Endothelial cell of umbilical vein (primary cell): ENCODE results near the gene PRKCQ. TPM values are rescaled to one million over a fixed set of nuclear protein-coding genes. Genes with fewer than 3 reads are reported as not detected.

ENCODE experiments used
- BruUV-seq: library from RNA; stranded (reverse); fragments of 400-500 nt; replicated peaks from 2 replicates; lab custom pipeline; 2021; lab: Mats Ljungman, UMichigan
- CTCF ChIA-PET: fragments of 300-600, 350-600 bp; sonication (Branson Sonifier 250); formaldehyde crosslinking; loops from one replicate; lab custom pipeline; 2021; ENCODE audit warnings: antibody characterized with exemption, inconsistent platforms; lab: Charles Lee
- POLR2A ChIA-PET: fragments of 300-600, 350-600 bp; sonication (Branson Sonifier 250); formaldehyde crosslinking; loops from one replicate; lab custom pipeline; 2021; ENCODE audit warnings: antibody characterized with exemption, inconsistent platforms; lab: Charles Lee
- DNase-seq: peaks from one replicate; pipeline ENCODE4 v3.0.0-alpha.2; 2011; ENCODE audit warnings: low read depth, low spot score
- FAIRE-seq: peaks from 2 replicates; lab custom pipeline; 2011; peaks lifted over from hg19 to GRCh38; lab: Jason Lieb, UNC
- H2AFZ ChIP-seq: 2 replicates; pipeline ENCODE4 v1.6.0; 2012; ENCODE audit warnings: low read depth, low read length, control low read depth, inconsistent platforms
- H3K27ac ChIP-seq: 2 replicates; pipeline ENCODE4 v1.5.1; 2011; ENCODE audit warnings: low read depth, mild to moderate bottlenecking, control low read depth, low read length, moderate library complexity; ENCODE audit not compliant: insufficient read depth
- H3K27me3 ChIP-seq, 2 experiments: 2 replicates each; pipeline versions ENCODE4 v1.6.0 to v1.6.1; 2011; ENCODE audit warnings: low read length in 2 of 2, mixed read lengths in 1 of 2; ENCODE audit not compliant: control insufficient read depth in 2 of 2, insufficient read depth in 2 of 2
- H3K36me3 ChIP-seq, 2 experiments: 2 replicates in 1 of 2; 3 replicates in 1 of 2; pipeline ENCODE4 v1.5.1; 2011; ENCODE audit warnings: low read length in 2 of 2, mild to moderate bottlenecking in 1 of 2, moderate library complexity in 1 of 2; ENCODE audit not compliant: control insufficient read depth in 2 of 2, insufficient read depth in 2 of 2; ENCODE audit errors: extremely low read depth in 1 of 2
- H3K4me1 ChIP-seq: 3 replicates; pipeline ENCODE4 v1.5.1; 2011; ENCODE audit warnings: mild to moderate bottlenecking, low read length; ENCODE audit not compliant: control insufficient read depth, insufficient read depth; ENCODE audit errors: extremely low read depth
- H3K4me2 ChIP-seq: 2 replicates; pipeline ENCODE4 v1.6.1; 2011; ENCODE audit warnings: low read length, control low read depth, mixed read lengths; ENCODE audit not compliant: insufficient read depth
- H3K4me3 ChIP-seq, 3 experiments: fragments of 200-600 bp in 1 of 3; sonication (generic), shearing (Covaris generic) in 1 of 3; replicated peaks in 1 of 3; 2 replicates each; pipeline ENCODE4 v1.5.1; 2011 to 2016; ENCODE audit warnings: control low read depth in 3 of 3, low read length in 3 of 3, mild to moderate bottlenecking in 2 of 3, inconsistent platforms in 1 of 3, low read depth in 1 of 3, moderate library complexity in 1 of 3; ENCODE audit not compliant: insufficient read depth in 1 of 3
- H3K79me2 ChIP-seq: 2 replicates; pipeline ENCODE4 v1.6.0; 2012; ENCODE audit warnings: low read length, inconsistent platforms; ENCODE audit not compliant: control insufficient read depth, insufficient read depth
- H3K9ac ChIP-seq: replicated peaks from 2 replicates; pipeline ENCODE3; 2011; ENCODE audit warnings: low read length, control low read depth; ENCODE audit not compliant: insufficient read depth; ENCODE audit errors: extremely low read depth
- H3K9me1 ChIP-seq: replicated peaks from 3 replicates; pipeline ENCODE4 v1.6.0; 2011; ENCODE audit warnings: mild to moderate bottlenecking, low read length; ENCODE audit not compliant: control insufficient read depth, insufficient read depth; ENCODE audit errors: extremely low read depth
- H3K9me3 ChIP-seq: replicated peaks from 2 replicates; pipeline ENCODE4 v1.5.1; 2012; ENCODE audit warnings: low read length, inconsistent platforms; ENCODE audit not compliant: control insufficient read depth, insufficient read depth
- H4K20me1 ChIP-seq: replicated peaks from 2 replicates; pipeline ENCODE3; 2011; ENCODE audit warnings: mild to moderate bottlenecking, low read length; ENCODE audit not compliant: control insufficient read depth, insufficient read depth; ENCODE audit errors: extremely low read depth
- CTCF ChIP-seq, 2 donors: IDR thresholded peaks; 1 replicate in 1 of 2; 2 replicates in 1 of 2; pipeline ENCODE4 v1.5.1; 2011; ENCODE audit warnings: low read length in 2 of 2, mild to moderate bottlenecking in 2 of 2, moderate library complexity in 2 of 2, control low read depth in 1 of 2, inconsistent platforms in 1 of 2, low read depth in 1 of 2; ENCODE audit not compliant: insufficient read depth in 1 of 2; ENCODE audit errors: extremely low read depth in 1 of 2
- EZH2 ChIP-seq: IDR thresholded peaks from 2 replicates; pipeline ENCODE4 v1.6.1; 2012; ENCODE audit warnings: borderline replicate concordance, low read depth, mild to moderate bottlenecking, moderate library complexity, low read length, inconsistent platforms; ENCODE audit not compliant: severe bottlenecking
- FOS ChIP-seq: IDR thresholded peaks from 2 replicates; pipeline ENCODE4 v1.6.1; 2011; ENCODE audit warnings: mild to moderate bottlenecking, low read length, moderate library complexity, borderline replicate concordance; ENCODE audit not compliant: insufficient read depth
- GATA2 ChIP-seq: IDR thresholded peaks from 2 replicates; pipeline ENCODE4 v1.7.0; 2011; ENCODE audit warnings: low read depth, mild to moderate bottlenecking, moderate library complexity, mixed read lengths, low read length; ENCODE audit not compliant: insufficient read length, insufficient read depth
- JUN ChIP-seq: IDR thresholded peaks from 2 replicates; pipeline ENCODE4 v1.6.1; 2011; ENCODE audit warnings: borderline replicate concordance, low read depth; ENCODE audit not compliant: insufficient read length, insufficient read depth
- MAX ChIP-seq: IDR thresholded peaks from 2 replicates; pipeline ENCODE4 v1.6.1; 2011; ENCODE audit not compliant: insufficient read depth, insufficient read length
- MYC ChIP-seq: IDR thresholded peaks from one replicate; pipeline ENCODE4 v1.6.1; 2011; ENCODE audit warnings: mild to moderate bottlenecking, low read depth, low read length
- POLR2A ChIP-seq: IDR thresholded peaks from 2 replicates; pipeline ENCODE4 v1.6.1; 2012; ENCODE audit warnings: low read depth, mild to moderate bottlenecking, control low read depth, low read length
- POLR2AphosphoS5 ChIP-seq: IDR thresholded peaks from 2 replicates; pipeline ENCODE4 v1.6.1; 2012; ENCODE audit warnings: low read depth, mild to moderate bottlenecking, control low read depth, low read length, moderate library complexity; ENCODE audit not compliant: insufficient read depth
- dilution Hi-C: fragments of 300-500 bp; cut with MboI; formaldehyde crosslinking; loops from one replicate; pipeline ENCODE4 v1.15.0; 2019; ENCODE audit warnings: low sequenced_read_pairs; ENCODE audit not compliant: extremely low pct_ligation_motif_present
- intact Hi-C: fragments of 100-400 bp; cut with micrococcal nuclease; formaldehyde crosslinking; loops from one replicate; pipeline ENCODE4 v1.10.0; 2022
- polyA plus RNA-seq, 4 experiments: library from polyadenylated mRNA; depleted of rRNA in 3 of 4; stranded (reverse) in 3 of 4; unstranded in 1 of 4; fragments of >200 nt; gene quantifications; 2 replicates each; pipeline versions ENCODE4 v1.2.1 to v1.2.3, GENCODE V29; 2011 to 2012; ENCODE audit warnings: missing spikeins in 1 of 4
- total RNA-seq: library from RNA; stranded (reverse); gene quantifications from 2 replicates; pipeline ENCODE4 v1.2.3, GENCODE V29; 2021

The PRKCQ gene
- total and polyA plus RNA-seq, 2 donors (not counting 3 experiments of a cell fraction or from before 2014, with no cell fraction given): 0.32 to 0.55 TPM

- no peak overlapping the region for H3K4me3 ChIP-seq
- POLR2A ChIA-PET: no interaction called here
- CTCF ChIA-PET: no interaction called here
- no peak overlapping the region for H3K27ac ChIP-seq
- BruUV-seq: no TSS peak
- no peaks in the 10 kb centered on the region for H3K36me3 ChIP-seq
- intact Hi-C loops: no loop called here
- no peak overlapping the region for H2AFZ ChIP-seq
- no peaks in the 10 kb centered on the region for H3K27me3 ChIP-seq
- H3K4me2 ChIP-seq: no peak overlapping the region
- dilution Hi-C loops: no loop called here
- no peaks in the 10 kb centered on the region for H3K9me1 ChIP-seq
- FAIRE-seq (no peak), DNase-seq (no peak)
- no peaks in the 10 kb centered on the region for H3K4me1 ChIP-seq
- no peaks in the 10 kb centered on the region for H4K20me1 ChIP-seq
- no peak for TF ChIP-seq POLR2AphosphoS5
- TF ChIP-seq POLR2A: no peak
- TF ChIP-seq GATA2: no peak
- no peak for TF ChIP-seq JUN
- TF ChIP-seq MYC: no peak
- TF ChIP-seq FOS: no peak
- H3K9ac ChIP-seq: no peak overlapping the region
- no peaks in the 10 kb centered on the region for H3K79me2 ChIP-seq
- H3K9me3 ChIP-seq: no peaks in the 10 kb centered on the region
These were observed 115.1 kb downstream of the PRKCQ start for GRCh38 chr10:6464862-6465430.

- Histone ChIP-seq H3K27ac (no peak overlapping the region), H3K36me3 (no peaks in the 10 kb centered on the region), H3K4me2 (no peak overlapping the region), H3K79me2 (no peaks in the 10 kb centered on the region), H3K4me3 (no peak overlapping the region), H2AFZ (no peak overlapping the region), H3K9ac (no peak overlapping the region), H3K27me3 (no peaks in the 10 kb centered on the region), H3K4me1 (no peaks in the 10 kb centered on the region), H3K9me3 (no peaks in the 10 kb centered on the region), H4K20me1 (no peaks in the 10 kb centered on the region), H3K9me1 (no peaks in the 10 kb centered on the region)
- BruUV-seq: no TSS peak
- POLR2A ChIA-PET: no interaction called here
- dilution Hi-C loops (no loop called here), intact Hi-C loops (no loop called here)
- no peak for DNase-seq
- CTCF ChIA-PET: no interaction called here
- TF ChIP-seq MAX (no peak), POLR2AphosphoS5 (no peak), CTCF (IDR thresholded peaks at IDR 0.05; ENCODE audit: extremely low read depth in 1 of 2, insufficient read depth in 1 of 2, low read depth in 1 of 2, low read length in 2 of 2) (no peak), EZH2 (no peak), FOS (no peak), GATA2 (no peak), POLR2A (no peak), MYC (no peak), JUN (no peak)
- no peak for FAIRE-seq
These were observed 116.7 kb downstream of the PRKCQ start for GRCh38 chr10:6463366-6463765.
